ENCODE measurements around the gene CPLANE2.
"Not testable (repeated sequence)": the region's sequence is repeated elsewhere in the genome, so short reads cannot be mapped to it uniquely, and the experiment has no call there.

The CPLANE2 gene

DNA sequence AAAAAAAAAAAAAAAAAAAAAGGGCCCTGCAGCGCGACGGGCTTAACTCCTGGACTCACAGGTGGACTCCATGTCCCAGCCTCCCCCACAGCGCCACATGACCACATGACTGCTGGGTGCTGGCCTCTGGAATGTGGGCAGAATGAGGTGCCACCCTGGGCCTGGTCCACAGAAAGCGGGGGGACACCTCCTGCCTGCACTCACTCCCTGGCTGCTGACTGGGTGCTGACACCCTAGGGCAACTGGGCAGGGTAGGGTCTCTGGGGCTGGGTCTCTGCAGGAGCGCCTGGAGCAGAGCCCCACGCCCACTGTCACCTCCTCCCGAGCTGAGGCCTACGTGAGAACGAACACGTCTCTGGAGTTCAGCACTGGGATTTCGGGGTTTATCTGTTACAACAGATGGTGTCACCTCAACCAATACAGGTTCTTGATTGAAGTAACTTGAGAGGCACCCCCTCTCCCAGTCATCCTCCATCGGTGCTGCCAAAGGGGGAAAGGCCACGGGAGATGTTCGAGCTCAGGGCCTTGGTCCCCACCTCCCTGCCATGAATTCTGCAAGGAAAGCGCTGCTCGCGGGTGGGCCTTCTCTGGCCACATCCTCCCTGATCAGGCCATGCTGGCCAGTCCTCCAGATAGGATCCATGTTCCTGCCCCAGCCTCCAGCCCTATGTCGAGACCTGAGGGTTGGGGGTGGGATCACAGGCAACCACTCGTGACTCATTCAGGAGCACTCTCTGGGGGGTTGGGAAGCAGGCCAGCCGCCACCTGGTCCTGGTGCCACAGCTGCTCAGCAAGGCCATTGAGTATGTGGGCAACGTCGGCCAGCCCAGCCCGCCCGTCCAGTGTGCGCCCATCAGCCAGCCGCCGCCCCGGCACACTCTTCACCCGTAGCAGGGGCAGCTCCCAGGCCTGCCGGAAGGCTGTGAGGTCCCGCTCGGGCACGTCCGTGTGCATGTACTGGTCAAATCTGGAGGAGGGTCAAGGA lies 5.4 kb downstream of the CPLANE2 start:
- peak; percentile 36 for DNase-seq (ENCODE audit: low read depth, low spot score)

DNA sequence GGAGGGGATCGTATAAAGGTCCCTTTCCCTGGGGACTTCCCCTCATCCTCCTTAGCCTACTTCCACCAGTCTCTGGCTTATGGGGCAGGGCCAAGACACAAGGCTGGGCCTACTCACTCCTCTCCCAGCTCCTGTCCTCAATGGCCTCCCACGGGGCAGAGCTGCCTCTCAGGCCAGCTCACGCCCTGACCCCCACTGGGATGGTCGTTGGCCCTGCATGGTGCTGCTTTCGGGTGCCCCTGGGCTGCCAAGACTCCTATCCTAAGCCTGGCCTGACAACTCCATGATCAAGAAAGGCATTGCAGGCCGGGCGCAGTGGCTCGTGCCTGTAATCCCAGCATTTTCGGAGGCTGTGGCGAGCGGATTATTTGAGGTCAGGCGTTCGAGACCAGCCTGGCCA lies 6.2 kb downstream of the CPLANE2 start:
- no peak for DNase-seq (ENCODE audit: low read depth, low spot score)

DNA sequence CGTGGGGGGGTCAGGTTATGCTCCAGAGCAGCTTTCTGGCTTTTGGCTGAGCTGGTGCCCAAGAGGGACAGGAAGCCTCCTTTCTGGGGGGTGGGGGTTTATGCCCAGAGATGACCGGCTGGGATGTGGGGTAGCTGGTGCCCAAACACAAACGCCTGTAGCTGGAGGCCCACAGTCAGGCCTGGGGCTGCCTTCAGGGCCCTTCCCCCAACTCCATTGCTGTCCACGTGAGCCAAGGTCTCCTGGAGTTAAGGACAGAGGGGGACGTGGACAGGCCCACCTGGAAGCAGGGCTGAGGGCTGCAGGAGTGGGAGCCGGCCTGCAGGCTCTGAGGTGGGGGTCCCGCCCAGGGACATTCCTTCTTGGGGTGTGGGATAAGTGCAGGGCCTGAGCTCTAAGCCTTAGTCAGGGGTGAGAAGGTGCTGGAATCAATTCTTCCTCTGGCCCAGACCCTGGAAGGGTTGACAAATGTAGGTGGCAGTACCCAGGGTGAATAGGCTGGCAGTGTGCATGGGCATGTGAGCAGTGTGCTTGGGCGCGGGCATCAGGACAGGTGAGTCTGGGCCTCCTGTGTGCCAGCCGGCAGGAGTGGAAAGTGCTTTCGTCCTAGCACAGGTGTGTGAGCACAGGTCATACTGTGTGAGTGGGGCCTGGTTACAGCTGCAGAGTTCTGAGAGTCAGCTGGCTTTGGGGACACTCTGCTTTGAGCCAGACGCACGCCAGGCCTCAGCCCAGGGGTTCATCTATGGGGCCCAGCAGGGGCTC lies 6.8 kb downstream of the CPLANE2 start:
- no peak for DNase-seq (ENCODE audit: low read depth, low spot score)

DNA sequence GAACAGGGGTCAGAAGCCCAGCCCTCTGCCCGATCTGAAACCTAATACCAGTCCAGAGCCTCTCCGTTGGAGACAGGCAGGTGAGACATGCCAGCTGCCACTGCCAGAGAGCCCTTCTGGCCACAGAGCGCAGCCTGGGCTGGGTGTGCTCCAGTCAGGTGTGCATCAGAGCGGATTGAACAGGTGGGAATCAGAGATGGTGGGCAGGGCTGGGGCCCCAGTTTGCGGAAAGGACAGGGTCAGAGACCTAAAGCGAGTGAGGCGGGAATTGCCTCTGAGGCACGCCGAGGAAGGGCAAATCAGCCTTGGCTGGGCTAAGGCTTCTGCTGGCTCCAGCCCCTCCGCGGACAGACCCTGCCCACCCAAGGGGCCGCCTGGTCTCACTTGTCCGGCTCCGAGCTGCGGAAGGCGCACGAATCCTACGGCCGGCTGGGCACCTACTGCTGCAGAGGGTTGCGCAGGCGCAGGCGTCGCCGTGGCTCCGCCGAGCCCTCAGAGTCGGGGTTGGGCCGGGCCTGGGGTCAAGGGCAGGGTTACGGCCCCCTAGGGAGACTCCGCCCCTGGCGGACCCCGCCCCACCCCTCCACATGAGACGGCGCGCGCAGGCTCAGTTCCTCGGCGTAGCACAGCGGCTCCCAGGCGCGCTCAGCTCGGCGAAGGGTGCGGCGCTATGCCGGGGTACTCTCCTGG lies 10.3 kb downstream of the CPLANE2 start:
- peak; percentile 38 for DNase-seq (ENCODE audit: low read depth, low spot score)

DNA sequence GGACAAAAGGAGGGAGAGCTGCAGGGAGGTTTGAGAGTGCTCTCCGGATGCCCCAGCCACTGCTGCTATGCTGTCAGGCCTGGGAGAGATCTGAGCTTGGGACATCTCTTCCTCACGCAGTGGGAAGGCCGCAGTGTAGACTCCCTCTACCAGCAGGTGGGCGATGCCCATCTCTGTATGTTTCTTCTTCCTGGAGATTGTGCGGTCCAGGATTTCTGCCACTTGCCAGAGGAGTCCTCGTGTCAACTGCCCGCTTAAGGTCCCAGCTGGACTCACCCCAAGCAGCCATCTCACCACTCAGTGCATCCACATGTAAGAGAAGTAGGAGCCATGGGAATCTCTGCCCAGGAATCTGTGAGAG lies 10.9 kb downstream of the CPLANE2 start:
- DNase-seq (ENCODE audit: low read depth, low spot score) = no peak

DNA sequence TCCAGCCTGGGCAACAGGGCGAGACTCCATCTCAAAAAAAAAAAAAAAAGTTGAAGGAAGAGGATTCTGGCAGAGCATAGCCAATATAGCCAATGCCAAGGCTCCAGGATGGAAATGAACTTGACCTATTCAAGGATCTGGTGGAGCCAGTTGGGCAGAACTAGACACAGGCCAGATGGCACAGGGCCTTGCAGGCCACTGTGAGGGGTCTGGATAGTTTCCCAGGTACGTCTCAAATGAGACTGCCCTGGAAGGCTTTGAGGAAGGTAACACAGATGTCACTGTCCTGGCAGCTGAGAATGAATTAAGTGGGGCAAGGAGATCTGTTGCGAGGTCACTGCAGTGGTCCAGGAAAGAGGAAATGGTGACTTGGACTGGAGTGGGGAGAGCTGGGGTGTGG lies 12.5 kb downstream of the CPLANE2 start:
- no peak for DNase-seq (ENCODE audit: low read depth, low spot score)

DNA sequence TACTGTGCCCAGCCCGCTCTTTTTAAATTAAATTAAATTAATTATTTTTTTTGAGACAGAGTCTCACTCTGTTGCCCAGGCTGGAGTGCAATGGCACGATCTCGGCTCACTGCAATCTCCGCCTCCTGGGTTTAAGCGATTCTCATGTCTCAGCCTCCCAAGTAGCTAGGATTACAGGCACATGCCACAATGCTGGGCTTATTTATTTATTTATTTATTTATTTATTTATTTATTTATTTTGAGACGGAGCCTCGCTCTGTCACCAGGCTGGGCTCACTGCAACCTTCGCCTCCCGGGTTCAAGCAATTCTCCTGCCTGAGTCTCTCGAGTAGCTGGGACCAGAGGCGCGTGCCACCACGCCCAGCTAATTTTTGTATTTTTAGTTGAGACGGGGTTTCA lies 14.3 kb downstream of the CPLANE2 start:
- DNase-seq (ENCODE audit: low read depth, low spot score) = not testable (repeated sequence)

DNA sequence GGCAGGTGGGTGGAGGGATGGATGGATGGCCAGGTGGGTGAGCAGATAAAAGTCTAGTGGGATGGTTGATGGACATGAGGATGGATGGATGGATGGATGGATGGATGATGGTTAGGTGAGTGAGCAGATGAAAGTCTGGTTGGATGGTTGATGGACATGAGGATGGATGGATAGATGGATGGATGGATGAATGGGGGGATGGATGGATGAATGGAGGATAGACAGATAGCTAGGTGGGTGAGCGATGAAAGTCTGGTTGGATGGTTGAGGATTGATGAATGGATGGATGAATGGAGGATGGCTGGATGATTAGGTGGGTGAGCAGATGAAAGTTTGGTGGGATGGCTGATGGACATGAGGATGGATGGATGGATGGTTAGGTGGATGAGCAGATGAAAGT lies 15.5 kb downstream of the CPLANE2 start:
- DNase-seq (ENCODE audit: low read depth, low spot score) = no peak

DNA sequence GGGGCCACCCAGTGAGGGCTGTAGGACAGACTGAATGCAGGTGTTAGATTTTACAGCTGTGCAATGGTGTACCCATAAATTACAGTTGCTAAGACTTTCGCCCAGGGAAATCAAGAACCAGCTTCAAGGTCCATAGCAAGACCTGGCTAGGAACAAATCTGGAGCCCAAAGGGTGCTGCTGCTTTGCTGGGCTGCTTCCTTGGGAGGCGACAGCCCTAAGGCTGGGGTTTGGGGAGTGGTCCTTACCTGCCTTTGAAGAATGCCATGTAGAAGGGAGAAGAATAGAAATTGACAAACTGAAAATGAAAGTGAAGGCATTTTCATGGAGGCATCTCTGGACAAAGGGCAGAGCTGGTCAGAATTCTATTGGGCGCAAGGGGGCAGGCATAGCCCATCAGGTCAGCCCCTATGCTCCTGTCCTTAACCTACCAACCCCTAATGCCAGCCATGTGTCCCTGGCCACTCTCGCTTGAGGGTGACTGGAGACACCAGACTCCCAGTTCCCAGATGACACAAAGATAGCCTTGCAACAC lies 16.9 kb downstream of the CPLANE2 start:
- DNase-seq (ENCODE audit: low read depth, low spot score) = no peak

DNA sequence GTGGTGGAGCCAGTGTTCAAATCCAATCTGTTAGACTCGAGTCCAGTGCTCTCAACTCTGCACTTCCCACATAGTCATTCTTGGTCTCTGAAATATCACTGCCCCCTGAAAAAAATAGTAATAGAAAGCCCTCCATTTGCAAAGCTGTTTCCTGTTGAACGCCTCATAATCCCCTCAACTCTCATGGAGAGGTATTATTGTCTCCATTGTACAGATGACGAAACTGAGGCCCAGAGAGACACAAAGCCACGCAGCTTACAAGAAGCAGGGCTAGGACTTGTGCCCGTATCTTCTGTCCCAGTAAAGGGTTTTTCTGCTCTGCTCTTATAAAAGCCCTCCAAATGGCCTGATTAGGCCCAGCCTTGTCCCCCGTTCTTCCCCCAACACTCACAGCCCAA lies 18.3 kb downstream of the CPLANE2 start:
- no peak for DNase-seq (ENCODE audit: low read depth, low spot score)

DNA sequence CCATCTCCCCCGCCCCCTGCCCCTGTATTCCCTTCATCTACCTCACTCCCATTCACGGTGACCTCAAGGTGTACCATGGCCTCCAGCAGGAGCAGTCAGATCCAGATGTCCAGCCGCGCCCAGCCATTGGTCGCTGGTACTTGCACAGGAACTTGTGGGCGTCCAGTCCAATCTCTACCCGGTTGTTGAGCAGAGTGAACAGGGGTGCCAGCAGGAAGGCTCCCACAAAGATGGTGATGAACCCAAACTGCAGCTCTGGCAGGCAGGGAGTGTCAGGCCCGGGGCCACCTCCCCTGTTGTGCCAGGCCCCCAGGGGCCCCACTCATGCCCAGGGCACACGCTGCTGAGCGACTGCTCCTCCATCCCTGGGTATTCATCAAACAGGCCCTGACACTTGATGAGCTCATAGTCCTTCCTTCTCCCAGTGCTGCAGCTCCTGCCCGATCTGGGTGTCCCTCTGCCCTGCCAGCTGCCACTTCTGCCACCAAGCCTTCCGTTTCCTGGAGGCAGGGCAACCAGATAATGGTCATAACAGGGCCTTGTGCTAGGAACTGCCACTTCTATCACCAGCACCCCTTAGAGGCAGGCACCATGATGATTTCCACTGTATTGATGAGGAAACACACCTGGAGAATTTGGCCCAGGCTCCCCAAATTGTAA lies 18.8 kb downstream of the CPLANE2 start:
- DNase-seq (ENCODE audit: low read depth, low spot score) = no peak

DNA sequence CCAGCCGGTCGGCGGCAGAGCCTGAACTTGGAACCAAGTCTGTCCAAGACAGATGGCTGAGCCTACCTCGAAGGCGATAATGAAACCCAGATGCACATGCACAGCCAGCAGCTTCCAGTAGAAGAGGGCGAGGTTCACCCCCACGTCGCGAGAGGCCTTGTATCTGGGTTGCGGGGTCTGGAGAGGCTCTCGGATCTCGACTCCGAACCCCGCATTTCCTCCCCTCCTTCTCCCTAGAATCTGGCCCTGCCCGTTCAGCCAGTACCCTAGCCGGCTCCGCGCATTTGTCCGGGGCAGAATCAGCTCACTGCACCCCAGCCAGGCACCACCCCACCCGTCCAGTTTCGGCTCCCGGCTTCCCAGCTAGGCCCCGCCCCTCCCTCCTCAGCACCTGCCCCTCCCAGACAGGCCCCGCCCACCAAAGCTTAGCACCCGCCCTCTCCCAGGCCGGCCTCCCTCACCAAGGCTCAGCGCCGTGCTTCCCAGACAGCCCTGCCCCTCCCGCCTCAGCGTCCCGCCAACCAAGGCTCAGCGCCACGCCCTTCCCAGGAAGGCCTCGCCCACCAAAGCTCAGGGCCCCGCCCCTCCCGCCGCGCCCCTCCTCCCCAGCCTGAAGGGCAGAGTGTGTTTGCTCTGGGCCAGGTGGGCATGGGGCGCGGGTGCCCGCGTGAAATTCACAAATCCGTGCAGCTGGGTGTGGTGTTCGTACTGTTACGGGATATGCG lies 19.8 kb downstream of the CPLANE2 start:
- peak; percentile 98 for DNase-seq (ENCODE audit: low read depth, low spot score)

DNA sequence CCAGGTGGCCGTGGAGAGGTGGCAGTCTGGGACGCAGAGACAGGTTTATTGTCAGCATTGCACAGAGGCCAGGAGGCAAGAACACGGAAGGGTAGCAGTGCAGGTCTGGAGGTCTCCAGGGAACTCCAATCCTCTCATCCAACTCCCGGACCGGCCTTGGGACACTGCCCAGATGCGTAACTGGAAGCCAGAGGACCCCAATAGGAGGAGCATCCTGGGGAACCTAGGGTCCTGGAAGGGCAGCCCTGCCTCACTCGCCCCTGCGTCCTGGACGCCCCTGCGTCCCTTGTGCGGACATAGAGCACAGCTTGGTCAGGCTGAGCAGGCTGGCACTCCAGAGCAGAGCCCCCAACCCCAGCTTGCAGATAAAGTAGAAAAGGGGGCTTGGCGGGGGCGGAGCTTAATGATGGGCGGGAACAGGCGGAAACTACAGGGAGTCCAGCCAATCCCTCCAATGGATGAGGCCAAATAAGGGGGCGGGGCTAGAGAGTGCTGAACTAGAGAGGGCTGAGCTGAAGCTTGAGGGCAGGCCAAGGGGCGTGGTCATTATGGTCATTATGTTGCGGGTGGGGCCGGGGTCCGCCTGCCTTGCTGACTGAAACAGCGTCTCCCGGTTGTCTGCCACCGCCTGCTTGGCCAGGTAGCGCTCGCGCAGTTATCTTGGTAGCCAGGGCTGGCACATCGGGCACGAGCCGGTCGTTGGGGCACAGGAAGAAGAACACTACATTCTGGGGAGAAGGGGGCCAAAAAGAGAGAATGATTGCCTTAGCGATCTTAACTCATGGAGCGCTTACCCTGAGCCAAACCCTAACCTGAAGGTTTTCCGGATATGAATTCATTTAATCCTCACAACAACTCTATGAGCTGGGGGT lies 20.9 kb downstream of the CPLANE2 start:
- peak; percentile 91 for DNase-seq (ENCODE audit: low read depth, low spot score)

DNA sequence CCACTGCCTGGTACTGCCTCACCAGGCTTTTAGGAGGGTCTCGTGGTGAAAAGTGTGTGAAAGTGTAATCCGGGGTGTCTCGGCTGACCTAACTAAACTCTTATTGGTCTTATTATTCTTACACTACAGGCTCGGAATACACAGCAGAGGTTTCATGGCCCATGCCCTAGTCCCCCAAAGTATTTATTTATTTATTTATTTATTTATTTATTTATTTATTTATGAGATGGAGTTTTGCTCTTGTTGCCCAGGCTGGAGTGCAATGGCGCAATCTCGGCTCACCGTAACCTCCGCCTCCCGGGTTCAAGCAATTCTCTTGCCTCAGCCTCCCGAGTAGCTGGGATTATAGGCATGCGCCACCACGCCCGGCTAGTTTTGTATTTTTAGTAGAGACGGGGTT lies 21.7 kb downstream of the CPLANE2 start:
- not testable (repeated sequence) for DNase-seq (ENCODE audit: low read depth, low spot score)

DNA sequence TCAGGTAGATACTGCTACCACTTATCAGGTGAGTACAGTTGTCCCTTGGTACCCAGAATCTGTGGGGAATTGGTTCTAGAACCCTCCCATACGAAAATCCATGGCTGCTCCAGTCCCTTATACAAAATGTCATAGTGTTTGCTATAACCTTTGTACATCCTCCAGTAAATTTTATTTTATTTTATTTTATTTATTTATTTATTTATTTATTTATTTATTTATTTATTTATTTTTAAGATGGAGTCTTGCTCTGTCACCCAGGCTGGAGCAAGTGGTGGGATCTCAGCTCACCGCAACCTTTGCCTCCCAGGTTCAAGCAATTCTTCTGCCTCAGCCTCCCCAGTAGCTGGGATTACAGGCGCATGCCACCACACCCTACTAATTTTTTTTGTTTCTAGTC lies 23.4 kb downstream of the CPLANE2 start:
- not testable (repeated sequence) for DNase-seq (ENCODE audit: low read depth, low spot score)

DNA sequence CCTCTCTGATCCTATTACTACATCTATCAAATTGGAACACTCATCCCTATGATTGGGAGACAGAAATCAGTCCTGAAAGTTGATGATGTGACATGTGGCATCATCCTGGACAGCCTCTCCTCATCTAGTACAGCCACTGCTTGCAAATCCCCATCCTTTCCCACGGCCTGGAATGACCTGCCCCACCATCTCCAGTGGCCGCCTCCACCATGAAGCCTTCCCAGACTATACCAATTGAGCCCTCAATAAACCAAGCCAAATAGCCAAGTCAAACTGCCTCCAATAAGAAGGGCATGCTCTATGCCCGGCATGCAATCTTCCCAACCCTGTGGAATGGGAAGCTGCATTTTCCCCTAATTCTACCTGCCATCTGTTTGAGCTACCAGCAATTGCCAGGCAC lies 24.0 kb downstream of the CPLANE2 start:
- DNase-seq (ENCODE audit: low read depth, low spot score) = no peak

DNA sequence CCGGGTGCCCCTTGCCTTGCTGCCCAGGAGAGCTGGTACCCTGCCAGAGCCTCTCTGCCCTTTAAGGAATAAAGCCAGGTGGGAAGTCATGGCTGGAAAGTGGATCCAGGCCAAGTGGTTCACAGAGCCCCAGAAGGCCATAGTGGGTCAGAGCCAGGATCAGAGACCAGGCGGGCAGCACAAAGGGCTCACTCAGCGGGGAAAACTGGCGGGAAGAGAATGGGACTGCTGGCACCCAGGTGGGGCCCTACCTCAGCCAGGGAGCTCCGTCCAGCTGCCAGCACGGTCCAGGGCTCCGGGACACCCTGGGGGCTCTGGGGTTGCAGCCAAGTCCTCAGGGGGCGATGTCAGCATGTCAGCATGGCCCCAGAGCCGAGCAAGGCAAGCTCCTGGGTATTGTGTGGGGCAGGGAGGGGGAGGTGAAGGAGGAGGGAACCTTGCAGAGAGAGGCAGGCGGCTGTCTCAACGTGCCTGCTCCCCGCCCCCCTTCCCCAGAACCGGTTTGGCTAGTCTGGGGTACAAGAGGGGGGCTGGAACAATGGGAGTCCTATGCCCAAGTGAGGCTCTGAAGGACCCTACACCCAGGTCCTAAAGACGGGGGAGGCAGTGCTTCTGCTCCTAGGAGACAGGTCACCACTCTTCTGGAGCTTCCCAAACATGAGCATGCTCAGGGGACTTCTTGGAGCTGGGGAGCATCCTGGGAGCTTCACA lies 24.6 kb downstream of the CPLANE2 start, which contains the start of gene ARHGEF19:
Gene ARHGEF19, minus strand, starts transcription at position 402 of the 711 bp plus-strand sequence. CDS start 3,598 bp downstream, outside the sequence.
- DNase-seq (ENCODE audit: low read depth, low spot score) = no peak

DNA sequence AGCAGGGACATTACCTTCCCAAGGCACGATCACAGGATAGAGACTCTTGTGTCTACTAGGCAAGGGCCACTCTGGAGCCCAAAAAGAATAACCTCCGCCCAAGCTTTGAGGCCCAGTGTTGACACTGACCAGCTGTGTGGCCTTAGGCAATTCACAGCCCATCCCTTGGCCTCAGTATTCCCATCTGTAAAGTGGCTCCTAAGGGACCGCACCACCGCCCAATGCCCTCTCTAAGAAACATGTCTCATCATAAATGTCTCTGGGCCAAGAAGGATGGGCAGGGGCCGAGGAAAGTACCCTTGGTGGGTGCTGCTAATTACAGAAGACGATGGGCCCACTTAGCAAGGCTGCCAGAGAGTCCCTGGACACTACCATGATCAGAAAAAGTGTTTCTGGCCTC lies 25.2 kb downstream of the CPLANE2 start:
- DNase-seq (ENCODE audit: low read depth, low spot score) = no peak

DNA sequence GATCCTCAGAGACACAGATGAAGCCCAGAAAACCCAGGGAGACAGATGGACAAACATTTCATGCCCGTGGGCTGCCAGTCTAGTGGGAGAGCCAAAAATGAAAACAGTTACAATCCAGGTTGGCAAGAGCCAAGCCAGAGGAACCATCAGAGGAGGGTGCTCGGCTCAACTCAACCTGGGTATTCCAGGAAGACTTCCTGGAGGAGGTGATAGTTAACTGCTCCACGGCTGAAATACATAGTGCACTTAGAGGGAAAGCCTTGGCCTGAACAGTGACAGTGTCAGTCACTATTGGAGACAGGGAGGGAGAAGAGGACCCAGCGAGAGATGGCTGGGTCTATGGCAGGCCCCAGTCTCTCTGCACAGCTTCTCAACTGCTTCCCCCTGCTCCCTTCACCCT lies 26.4 kb downstream of the CPLANE2 start:
- no peak for DNase-seq (ENCODE audit: low read depth, low spot score)
